ENCODE results near the gene MTCP1. TPM values are rescaled to one million over a fixed set of nuclear protein-coding genes. Genes with fewer than 3 reads are reported as not detected.

The MTCP1 gene
- total and polyA plus RNA-seq, 9 of the 15 experiments (the other 6 are each of a cell fraction or from before 2014, with no cell fraction given), result 12.7 to 28.0 (median 22.9) TPM

DNA sequence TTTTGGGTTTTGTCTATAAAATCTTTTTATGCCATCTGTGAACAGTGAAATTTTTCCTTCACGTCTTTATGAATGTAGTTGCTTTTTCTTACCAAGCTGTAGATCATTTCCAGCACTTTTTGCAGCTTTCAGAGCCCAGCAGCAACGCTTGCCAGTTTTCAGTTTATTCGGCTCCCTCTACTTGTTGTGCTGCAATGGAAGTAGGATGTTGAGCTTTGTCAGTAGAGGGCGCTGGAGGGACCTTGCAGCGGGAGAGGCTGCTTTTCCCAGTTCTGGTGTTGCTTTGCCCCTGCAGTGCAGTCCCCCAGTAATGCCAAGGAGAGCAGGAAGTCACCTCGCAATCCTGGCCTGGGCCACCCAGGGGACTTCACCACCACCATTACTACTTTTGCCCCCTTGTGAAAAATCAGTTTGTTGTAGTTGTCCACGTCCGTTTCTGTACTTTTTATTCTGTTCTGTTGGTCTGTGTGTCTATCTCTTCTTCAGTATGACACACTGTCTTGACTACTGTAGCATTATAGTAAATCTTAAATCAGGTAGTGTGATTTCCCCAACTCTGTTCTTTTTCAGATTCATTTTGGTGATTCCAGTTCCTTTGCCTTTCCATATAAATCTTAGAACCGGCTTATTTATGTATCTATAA is 21.8 kb downstream of the MTCP1 start:
- Histone ChIP-seq H3K27ac (ENCODE audit: extremely low read depth, low read depth, low read length) (peak overlapping the region; percentile 19; the same call in 1 of the 3 replicates), H3K9ac (ENCODE audit: insufficient read depth in 1 of 2, low read depth in 2 of 2, low read length in 2 of 2) (no peak overlapping the region), H3K27me3 (ENCODE audit: control insufficient read depth in 2 of 2, insufficient read depth in 2 of 2, low read length in 2 of 2) (no peaks in the 10 kb centered on the region), H4K20me1 (replicated peaks; ENCODE audit: control insufficient read depth, insufficient read depth, low read length) (0 out of 2 replicates have a peak, but pooled peaks cover 3% of the 10 kb centered on the region), H3K4me1 (replicated peaks in 1 of 2; ENCODE audit: control insufficient read depth in 2 of 2, insufficient read depth in 2 of 2, low read length in 2 of 2) (peaks cover 0 to 12% of the 10 kb centered on the region in 2 experiments; a peak in 2 of 5 replicates), H3K4me3 (no peak overlapping the region), H3K36me3 (ENCODE audit: control insufficient read depth, insufficient read depth, low read length) (peaks cover 31% of the 10 kb centered on the region; the same call in 2 of the 3 replicates), H3K79me2 (ENCODE audit: control insufficient read depth, insufficient read depth, low read length) (peaks cover 18% of the 10 kb centered on the region; the same call in 2 of the 3 replicates), H3K9me1 (ENCODE audit: control insufficient read depth, insufficient read depth, low read length) (no peaks in the 10 kb centered on the region), H3K4me2 (ENCODE audit: insufficient read depth, low read length) (no peak overlapping the region), H3K9me3 (replicated peaks; ENCODE audit: control insufficient read depth, insufficient read depth, low read depth, low read length) (no peaks in the 10 kb centered on the region), H2AFZ (ENCODE audit: low read depth, low read length) (0 out of 2 replicates have a peak overlapping the region, but pooled peaks have one; percentile 2)
- WGBS (ENCODE audit: insufficient coverage, low coverage, missing lambda C conversion rate), result 34% methylated on average over 8 of the region's 9 CpGs
- CTCF ChIA-PET (ENCODE audit: low intra/inter-chr PET ratio), result interaction anchor here (0.9 kb wide), 1 partner anchor 62 kb away, joined by 3 read pairs; no protein-coding TSS in a partner anchor
- POLR2A ChIA-PET, result interaction anchor here (1.4 kb wide), 1 partner anchor 23 kb away, joined by 3 read pairs; the partner anchor contains the start of gene BRCC3
- FAIRE-seq (peak; percentile 85), ATAC-seq (peak; percentile 95), DNase-seq (ENCODE audit: extremely low read depth in 1 of 4, low spot score in 3 of 4) (peak; percentile 21 to 80 (median 42))
- in situ Hi-C loops (cut with MboI) (no loop called here), intact Hi-C loops (cut with micrococcal nuclease) (no loop called here)
- BruUV-seq (replicated peaks), result no TSS peak
- TF ChIP-seq ZNF239 (CRISPR knock-in tag; IDR thresholded peaks at IDR 0.05), result no peak
- TF ChIP-seq RCOR1 (IDR thresholded peaks at IDR 0.05; ENCODE audit: borderline replicate concordance in 1 of 2, low read depth in 2 of 2, low read length in 2 of 2), result peak in 1 of 2 experiments; percentile 24; a peak in 1 of 4 replicates
- peak in 1 of 3 experiments; percentile 33 for TF ChIP-seq YY1 (IDR thresholded peaks at IDR 0.05; ENCODE audit: borderline replicate concordance in 1 of 3, control insufficient read depth in 1 of 3, extremely low read depth in 1 of 3, insufficient read depth in 3 of 3, insufficient read length in 1 of 3, insufficient replicate concordance in 2 of 3, low read depth in 1 of 3, low read length in 2 of 3)
- no peak for TF ChIP-seq NFIX (CRISPR knock-in tag; IDR thresholded peaks at IDR 0.05; ENCODE audit: low read depth)
- no peak for TF ChIP-seq SMARCA4 (IDR thresholded peaks at IDR 0.05)
- TF ChIP-seq SMC3 (conservative IDR thresholded peaks at IDR 0.05; ENCODE audit: insufficient read depth, low read depth, low read length), result 0 out of 2 replicates have a peak, but pooled peaks have one; percentile 18
- 0 out of 2 replicates have a peak, but pooled peaks have one; percentile 16 for TF ChIP-seq CXXC5 (CRISPR knock-in tag; IDR thresholded peaks at IDR 0.05)
- TF ChIP-seq, protein P1, sequence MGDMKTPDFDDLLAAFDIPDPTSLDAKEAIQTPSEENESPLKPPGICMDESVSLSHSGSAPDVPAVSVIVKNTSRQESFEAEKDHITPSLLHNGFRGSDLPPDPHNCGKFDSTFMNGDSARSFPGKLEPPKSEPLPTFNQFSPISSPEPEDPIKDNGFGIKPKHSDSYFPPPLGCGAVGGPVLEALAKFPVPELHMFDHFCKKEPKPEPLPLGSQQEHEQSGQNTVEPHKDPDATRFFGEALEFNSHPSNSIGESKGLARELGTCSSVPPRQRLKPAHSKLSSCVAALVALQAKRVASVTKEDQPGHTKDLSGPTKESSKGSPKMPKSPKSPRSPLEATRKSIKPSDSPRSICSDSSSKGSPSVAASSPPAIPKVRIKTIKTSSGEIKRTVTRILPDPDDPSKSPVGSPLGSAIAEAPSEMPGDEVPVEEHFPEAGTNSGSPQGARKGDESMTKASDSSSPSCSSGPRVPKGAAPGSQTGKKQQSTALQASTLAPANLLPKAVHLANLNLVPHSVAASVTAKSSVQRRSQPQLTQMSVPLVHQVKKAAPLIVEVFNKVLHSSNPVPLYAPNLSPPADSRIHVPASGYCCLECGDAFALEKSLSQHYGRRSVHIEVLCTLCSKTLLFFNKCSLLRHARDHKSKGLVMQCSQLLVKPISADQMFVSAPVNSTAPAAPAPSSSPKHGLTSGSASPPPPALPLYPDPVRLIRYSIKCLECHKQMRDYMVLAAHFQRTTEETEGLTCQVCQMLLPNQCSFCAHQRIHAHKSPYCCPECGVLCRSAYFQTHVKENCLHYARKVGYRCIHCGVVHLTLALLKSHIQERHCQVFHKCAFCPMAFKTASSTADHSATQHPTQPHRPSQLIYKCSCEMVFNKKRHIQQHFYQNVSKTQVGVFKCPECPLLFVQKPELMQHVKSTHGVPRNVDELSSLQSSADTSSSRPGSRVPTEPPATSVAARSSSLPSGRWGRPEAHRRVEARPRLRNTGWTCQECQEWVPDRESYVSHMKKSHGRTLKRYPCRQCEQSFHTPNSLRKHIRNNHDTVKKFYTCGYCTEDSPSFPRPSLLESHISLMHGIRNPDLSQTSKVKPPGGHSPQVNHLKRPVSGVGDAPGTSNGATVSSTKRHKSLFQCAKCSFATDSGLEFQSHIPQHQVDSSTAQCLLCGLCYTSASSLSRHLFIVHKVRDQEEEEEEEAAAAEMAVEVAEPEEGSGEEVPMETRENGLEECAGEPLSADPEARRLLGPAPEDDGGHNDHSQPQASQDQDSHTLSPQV (IDR thresholded peaks at IDR 0.05), result 0 out of 2 replicates have a peak, but pooled peaks have one; percentile 4
- TF ChIP-seq, protein P2, sequence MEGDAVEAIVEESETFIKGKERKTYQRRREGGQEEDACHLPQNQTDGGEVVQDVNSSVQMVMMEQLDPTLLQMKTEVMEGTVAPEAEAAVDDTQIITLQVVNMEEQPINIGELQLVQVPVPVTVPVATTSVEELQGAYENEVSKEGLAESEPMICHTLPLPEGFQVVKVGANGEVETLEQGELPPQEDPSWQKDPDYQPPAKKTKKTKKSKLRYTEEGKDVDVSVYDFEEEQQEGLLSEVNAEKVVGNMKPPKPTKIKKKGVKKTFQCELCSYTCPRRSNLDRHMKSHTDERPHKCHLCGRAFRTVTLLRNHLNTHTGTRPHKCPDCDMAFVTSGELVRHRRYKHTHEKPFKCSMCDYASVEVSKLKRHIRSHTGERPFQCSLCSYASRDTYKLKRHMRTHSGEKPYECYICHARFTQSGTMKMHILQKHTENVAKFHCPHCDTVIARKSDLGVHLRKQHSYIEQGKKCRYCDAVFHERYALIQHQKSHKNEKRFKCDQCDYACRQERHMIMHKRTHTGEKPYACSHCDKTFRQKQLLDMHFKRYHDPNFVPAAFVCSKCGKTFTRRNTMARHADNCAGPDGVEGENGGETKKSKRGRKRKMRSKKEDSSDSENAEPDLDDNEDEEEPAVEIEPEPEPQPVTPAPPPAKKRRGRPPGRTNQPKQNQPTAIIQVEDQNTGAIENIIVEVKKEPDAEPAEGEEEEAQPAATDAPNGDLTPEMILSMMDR (IDR thresholded peaks at IDR 0.05 in 2 of 3, conservative IDR thresholded peaks at IDR 0.05 in 1 of 3; ENCODE audit: insufficient read depth in 2 of 3, low read depth in 1 of 3, low read length in 3 of 3), result peak; percentile 75 to 87 (median 79)
- no peak for TF ChIP-seq TAF1 (IDR thresholded peaks at IDR 0.05; ENCODE audit: control insufficient read depth, extremely low read depth, insufficient read depth, low read length, severe bottlenecking)
- TF ChIP-seq RAD51 (IDR thresholded peaks at IDR 0.05; ENCODE audit: borderline replicate concordance, low read depth), result no peak
- no peak for TF ChIP-seq MIER1 (IDR thresholded peaks at IDR 0.05; ENCODE audit: low read depth)
- no peak for TF ChIP-seq DMBX1 (CRISPR knock-in tag; IDR thresholded peaks at IDR 0.05; ENCODE audit: borderline replicate concordance)
- TF ChIP-seq ARID1B (IDR thresholded peaks at IDR 0.05), result no peak
